Islet precursor cell (in vitro differentiated cells): ENCODE data around the gene NMT1.
A peak's percentile ranks its signal among the peaks of the same experiment; 100 is the strongest.
"Not testable (repeated sequence)": the region's sequence is repeated elsewhere in the genome, so short reads cannot be mapped to it uniquely, and the experiment has no call there.

Experiments
- DNase-seq: peaks from one replicate; pipeline ENCODE4 v3.0.0-alpha.2; 2018

Gene NMT1

GRCh38 chr17:45038728-45039634 lies 22.1 kb upstream of the NMT1 start:
- no peak for DNase-seq

GRCh38 chr17:45040459-45040858 lies 20.7 kb upstream of the NMT1 start:
- DNase-seq: no peak

GRCh38 chr17:45042346-45043120 lies 18.6 kb upstream of the NMT1 start:
- no peak for DNase-seq

- no peak for DNase-seq
These were observed 17.1 kb upstream of the NMT1 start for GRCh38 chr17:45043813-45044540.

- no peak for DNase-seq
These were observed 14.5 kb upstream of the NMT1 start for GRCh38 chr17:45046537-45047125.

GRCh38 chr17:45048795-45049563 lies 12.1 kb upstream of the NMT1 start:
- DNase-seq: no peak

- peak; percentile 78 for DNase-seq
These were observed 10.5 kb upstream of the NMT1 start for GRCh38 chr17:45050481-45051059.

GRCh38 chr17:45051060-45051719 lies 9.9 kb upstream of the NMT1 start, which contains the start of gene DCAKD:
TSS of gene DCAKD (minus strand) at chr17:45051632. CDS start at chr17:45034885, 16,747 bp downstream.
- DNase-seq: peak; percentile 99

- DNase-seq: not testable (repeated sequence)
These were observed 9.4 kb upstream of the NMT1 start for GRCh38 chr17:45051720-45052051.

GRCh38 chr17:45052052-45052772 lies 8.9 kb upstream of the NMT1 start:
- DNase-seq: peak; percentile 73

- no peak for DNase-seq
These were observed 728 bp upstream of the NMT1 start for GRCh38 chr17:45060382-45060796.

- no peak for DNase-seq
These were observed 589 bp downstream of the NMT1 start for GRCh38 chr17:45061606-45062205.

- no peak for DNase-seq
These were observed 2.1 kb downstream of the NMT1 start for GRCh38 chr17:45063198-45063597.

GRCh38 chr17:45067637-45068036 lies 6.5 kb downstream of the NMT1 start:
- no peak for DNase-seq

GRCh38 chr17:45070001-45070400 lies 8.9 kb downstream of the NMT1 start:
- DNase-seq: no peak

GRCh38 chr17:45070809-45071208 lies 9.7 kb downstream of the NMT1 start:
- DNase-seq: no peak

- no peak for DNase-seq
These were observed 12.4 kb downstream of the NMT1 start for GRCh38 chr17:45073414-45074070.

- no peak for DNase-seq
These were observed 16.5 kb downstream of the NMT1 start for GRCh38 chr17:45077643-45078042.

- DNase-seq: no peak
These were observed 20.1 kb downstream of the NMT1 start for GRCh38 chr17:45081047-45081703.
